HS-5 (cell line): ENCODE data around the gene XNDC1N.

Experiments used
- DNase-seq: peaks from one replicate; pipeline ENCODE4 v3.0.0-alpha.2; 2012; ENCODE audit warnings: low read depth

The XNDC1N gene, protein sequence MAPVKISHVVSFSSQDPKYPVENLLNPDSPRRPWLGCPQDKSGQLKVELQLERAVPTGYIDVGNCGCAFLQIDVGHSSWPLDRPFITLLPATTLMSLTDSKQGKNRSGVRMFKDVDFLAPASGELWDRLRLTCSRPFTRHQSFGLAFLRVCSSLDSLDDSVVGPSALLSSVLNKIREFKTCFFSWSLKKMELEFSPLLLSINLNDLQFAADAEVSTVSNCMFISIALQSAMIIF

GRCh38 chr11:71927820-71928736, at the start of gene XNDC1N:
TSS of gene XNDC1N (minus strand) at chr11:71928594. CDS start at chr11:71923353, 5,241 bp downstream.
- peak; percentile 4 for DNase-seq

DNA sequence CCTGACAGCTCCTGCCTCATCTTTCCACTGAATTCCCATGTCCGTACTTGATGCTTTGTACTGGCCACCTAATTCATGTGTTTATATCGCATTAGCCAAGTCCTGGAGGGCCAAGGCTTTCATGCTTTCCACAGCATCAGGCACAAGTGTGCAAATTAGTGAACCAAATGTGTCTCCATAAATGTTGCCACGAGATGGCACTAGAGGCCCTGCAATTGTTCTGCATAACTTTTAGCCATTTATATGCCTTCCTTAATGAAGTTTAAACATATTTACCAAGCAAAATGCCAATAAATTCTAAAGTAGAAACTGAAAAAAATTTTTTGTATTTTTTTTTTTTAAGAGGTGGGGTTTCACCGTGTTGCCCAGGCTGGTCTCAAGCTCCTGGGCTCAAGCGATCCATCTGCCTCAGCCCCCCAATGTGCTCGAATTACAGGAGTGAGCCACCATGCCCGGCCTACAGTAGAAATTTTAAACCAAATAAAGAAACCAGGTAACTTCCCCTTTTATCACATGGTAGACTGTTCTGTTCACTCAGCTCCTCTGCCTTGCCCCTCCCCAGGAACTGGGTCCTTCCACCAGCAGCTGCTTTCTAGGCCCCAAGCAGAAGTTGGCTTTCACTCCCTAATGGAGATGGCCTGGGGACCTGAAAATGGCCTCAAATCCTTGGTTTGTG, 49.5 kb upstream of the XNDC1N start:
- peak; percentile 32 for DNase-seq

DNA sequence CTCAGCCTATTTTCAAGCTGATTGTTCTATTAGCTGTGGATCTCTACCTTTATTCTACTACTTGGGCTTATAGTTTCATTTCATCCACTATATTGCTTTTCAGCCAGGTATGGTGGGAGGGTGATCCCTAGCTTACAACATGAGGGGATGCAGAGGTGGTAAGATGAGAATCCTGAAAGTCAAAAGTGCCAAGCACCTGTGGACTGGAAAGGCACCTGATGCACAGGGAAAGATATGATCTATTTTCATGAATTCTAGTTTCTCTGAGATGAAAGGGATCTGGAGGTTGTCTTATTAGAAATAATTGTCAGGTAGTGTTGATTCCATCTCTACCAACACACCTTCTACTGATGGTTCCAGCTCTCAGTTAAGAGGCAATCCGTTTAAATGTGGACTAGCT, 48.7 kb upstream of the XNDC1N start:
- DNase-seq = no peak

GRCh38 chr11:71976551-71976950, 48.2 kb upstream of the XNDC1N start:
- no peak for DNase-seq

DNA sequence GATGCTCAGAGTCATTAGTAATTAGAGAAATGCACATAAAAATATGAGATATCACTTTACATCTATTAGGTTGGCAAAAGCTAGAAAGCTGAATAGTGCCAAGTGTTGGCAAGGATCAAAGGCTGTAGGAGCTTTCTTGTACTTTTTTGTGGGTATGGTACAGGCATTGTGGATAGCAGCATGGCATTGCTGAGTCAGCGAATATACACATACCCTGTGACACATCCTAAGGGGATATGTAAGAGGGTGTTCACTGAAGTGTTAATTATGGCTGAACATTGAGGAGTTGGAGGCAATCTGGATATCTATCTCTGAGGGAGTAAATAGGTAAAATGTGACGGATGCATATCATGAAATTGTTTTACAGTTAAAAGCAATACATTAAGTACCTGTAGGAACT, 43.3 kb upstream of the XNDC1N start:
- no peak for DNase-seq

- no peak for DNase-seq
Measured at GRCh38 chr11:71964641-71965040, 36.2 kb upstream of the XNDC1N start.

GRCh38 chr11:71963468-71963867, 35.1 kb upstream of the XNDC1N start:
- no peak for DNase-seq

DNA sequence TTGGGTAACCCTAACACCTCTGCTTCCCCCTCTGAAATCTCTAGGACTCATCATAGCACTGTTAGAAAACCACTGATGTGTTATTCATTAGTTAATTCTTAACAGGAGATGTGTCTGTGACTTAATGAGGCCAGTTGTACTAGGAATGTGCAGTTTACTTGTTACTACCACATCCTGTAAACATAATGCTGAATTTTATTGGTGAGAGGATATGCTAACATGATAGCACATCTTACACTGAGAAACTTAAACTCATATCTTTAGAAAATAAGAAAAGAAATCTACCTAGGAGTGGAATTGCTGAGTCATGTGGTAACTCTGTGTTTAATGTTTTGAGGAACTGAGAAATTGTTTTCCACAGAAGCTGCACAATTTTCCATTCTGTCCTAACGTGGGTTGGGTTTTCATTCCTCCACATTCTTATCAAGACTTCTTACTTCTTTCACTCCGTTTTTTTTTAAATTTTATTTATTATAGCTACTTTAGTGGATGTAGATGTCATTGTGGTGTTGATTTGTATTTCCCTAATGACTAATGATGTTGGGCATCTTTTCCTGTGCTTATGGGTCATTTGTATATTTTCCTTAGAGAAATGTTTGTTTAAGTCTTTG, 34.1 kb upstream of the XNDC1N start:
- no peak for DNase-seq

DNA sequence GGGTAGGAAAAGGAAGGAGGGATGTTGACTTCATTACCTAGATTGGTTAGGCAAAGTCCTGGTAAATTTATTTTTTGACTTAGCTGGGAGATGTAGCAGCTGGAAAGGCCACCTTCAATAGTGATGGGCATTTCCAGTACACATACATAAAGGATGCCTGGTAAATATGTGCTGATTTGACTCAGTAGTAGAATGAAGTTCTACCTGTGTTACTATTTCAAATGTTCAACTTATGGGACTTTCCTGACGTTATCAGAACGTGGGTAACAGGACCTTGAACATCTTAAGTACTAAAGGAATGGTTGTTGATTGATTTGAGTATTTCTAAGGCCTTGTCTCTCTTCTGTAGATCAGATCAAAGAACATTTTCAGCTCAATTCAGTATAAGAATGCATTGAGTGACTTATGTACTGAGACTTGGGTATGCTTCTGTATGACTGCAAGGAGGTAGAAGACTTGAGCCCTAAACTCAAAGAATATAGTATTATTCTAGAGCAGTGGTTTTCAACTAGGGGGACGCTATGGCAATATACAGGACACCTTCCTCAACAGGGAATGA, 27.6 kb upstream of the XNDC1N start:
- no peak for DNase-seq

GRCh38 chr11:71951741-71952310, 23.4 kb upstream of the XNDC1N start:
- no peak for DNase-seq

DNA sequence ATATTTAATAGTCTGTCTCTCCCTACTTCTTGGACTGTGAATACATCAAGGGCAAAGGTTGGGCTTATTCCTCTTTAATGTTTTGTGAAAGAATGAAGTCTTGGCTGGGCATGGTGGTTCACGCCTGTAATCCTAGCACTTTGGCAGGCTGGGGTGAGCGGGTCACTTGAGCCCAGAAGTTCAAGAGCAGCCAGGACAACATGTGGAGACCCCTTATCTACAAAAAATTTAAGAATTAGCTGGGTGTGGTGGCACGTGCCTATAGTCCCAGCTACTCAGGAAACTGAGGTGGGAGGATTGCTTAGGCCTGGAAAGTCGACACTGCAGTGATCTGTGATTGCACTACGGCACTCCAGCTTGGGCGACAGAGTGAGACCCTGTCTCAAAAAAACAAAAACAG, 20.6 kb upstream of the XNDC1N start:
- no peak for DNase-seq

GRCh38 chr11:71948314-71949027, 20.1 kb upstream of the XNDC1N start:
- DNase-seq = no peak

DNA sequence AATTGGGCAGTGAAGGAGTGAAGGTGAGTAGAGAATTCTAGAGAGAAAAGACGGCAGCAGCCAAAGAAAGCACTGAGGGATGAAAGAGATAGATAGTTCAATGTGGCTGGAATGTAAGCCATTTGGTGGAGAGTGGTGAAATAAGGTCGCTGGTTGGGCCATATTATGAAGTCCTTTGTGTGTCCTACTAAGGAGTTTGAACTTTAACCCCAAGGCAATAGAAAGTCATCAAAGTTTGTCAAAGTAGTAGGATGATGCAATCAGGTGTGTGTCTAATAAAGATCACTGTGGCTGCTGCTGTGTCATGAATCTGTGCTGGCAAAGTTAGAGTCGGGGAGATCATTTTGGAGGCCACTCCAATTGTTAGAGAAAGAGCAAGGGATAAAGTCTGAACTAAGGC, 19.1 kb upstream of the XNDC1N start:
- no peak for DNase-seq

- DNase-seq = no peak
Measured at GRCh38 chr11:71946144-71946571, 17.8 kb upstream of the XNDC1N start.

DNA sequence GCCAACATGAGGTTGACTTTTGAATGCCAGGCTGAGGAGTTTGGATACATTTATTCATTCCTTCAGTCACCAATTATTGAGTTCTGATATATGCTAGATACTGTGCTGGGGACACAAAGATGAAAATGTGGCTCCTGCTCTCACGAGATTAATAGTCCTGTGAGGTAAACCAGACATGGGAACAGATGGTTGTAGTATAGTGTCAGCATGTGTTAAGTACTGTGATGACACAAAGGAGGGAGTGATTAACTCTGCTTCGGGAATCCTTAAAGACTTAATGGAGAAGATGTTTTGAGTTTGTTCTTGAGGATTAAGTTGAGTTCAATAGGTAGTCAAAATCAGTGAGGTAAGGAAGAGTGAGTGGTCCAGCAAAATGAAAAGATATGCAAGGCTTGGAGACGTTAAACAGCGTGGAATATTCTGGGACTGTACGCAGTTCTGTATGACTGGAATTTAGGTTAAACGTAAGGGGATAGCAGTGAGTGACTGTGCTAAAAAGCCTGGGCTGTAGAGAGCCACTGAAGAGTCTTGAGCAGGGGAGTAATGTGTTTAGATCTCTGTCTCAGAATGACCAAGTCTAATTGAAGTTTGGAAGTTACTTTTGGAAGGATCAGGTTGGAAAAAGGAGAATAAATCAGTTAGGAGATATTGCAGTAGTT, 12.3 kb upstream of the XNDC1N start:
- no peak for DNase-seq

GRCh38 chr11:71937826-71938225, 9.4 kb upstream of the XNDC1N start:
- DNase-seq = no peak

- DNase-seq = peak; percentile 25
Measured at GRCh38 chr11:71936825-71937224, 8.4 kb upstream of the XNDC1N start.

DNA sequence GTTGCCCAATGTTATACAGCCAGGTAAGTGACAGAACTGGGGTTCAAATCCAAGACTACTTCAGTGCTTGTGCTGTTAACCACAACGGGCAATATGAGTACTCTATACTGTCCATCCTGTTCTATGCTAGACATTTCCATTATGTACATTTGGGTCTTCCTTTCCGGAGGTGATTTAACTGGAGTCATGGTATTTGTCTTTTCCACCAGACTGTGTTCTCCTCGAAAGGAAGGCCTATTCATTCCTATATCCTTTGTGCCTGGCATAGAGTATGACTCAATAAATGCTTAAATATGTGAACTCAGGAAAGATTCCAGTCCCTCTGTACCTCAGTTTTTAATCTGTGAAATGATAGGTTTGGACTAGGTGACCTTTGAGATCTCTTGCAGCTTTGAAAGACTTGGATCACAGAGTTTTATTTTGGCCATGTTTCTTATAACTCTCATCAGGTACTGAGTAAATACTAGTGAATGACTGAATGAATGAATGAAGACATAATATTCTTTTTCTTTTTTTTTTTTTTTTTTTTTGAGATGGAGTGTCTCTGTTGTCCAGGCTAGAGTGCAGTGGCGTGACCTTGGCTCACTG, 7.0 kb upstream of the XNDC1N start:
- DNase-seq = no peak

- no peak for DNase-seq
Measured at GRCh38 chr11:71934213-71934612, 5.8 kb upstream of the XNDC1N start.
